HT1080 (cell line): ENCODE data around the gene AOC2. TPM values are rescaled to one million over a fixed set of nuclear protein-coding genes. Genes with fewer than 3 reads are reported as not detected.

Experiments used
- DNase-seq: peaks from one replicate; pipeline ENCODE4 v3.0.0-alpha.2; 2015; ENCODE audit warnings: low read depth
- polyA plus RNA-seq, 2 experiments: library from polyadenylated mRNA; depleted of rRNA; stranded (reverse); fragments of >200 nt; gene quantifications; 2 replicates each; pipeline ENCODE4 v1.2.3, GENCODE V29; 2015
- total RNA-seq: library from RNA; depleted of rRNA; stranded (reverse); fragments of >200 nt; shearing (Covaris generic); gene quantifications from 2 replicates; pipeline ENCODE4 v1.2.3, GENCODE V29; 2014; rRNA removed

AOC2 gene, protein sequence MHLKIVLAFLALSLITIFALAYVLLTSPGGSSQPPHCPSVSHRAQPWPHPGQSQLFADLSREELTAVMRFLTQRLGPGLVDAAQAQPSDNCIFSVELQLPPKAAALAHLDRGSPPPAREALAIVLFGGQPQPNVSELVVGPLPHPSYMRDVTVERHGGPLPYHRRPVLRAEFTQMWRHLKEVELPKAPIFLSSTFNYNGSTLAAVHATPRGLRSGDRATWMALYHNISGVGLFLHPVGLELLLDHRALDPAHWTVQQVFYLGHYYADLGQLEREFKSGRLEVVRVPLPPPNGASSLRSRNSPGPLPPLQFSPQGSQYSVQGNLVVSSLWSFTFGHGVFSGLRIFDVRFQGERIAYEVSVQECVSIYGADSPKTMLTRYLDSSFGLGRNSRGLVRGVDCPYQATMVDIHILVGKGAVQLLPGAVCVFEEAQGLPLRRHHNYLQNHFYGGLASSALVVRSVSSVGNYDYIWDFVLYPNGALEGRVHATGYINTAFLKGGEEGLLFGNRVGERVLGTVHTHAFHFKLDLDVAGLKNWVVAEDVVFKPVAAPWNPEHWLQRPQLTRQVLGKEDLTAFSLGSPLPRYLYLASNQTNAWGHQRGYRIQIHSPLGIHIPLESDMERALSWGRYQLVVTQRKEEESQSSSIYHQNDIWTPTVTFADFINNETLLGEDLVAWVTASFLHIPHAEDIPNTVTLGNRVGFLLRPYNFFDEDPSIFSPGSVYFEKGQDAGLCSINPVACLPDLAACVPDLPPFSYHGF
- 0.95 and 1.4 TPM in 2 replicates for total RNA-seq
- polyA plus RNA-seq (2015; cell fraction: cytosol; rRNA removed), result 0.63 and 0.72 TPM in 2 replicates
- polyA plus RNA-seq (2015; cell fraction: nucleus; rRNA removed), result 2.6 and 3.3 TPM in 2 replicates

DNA sequence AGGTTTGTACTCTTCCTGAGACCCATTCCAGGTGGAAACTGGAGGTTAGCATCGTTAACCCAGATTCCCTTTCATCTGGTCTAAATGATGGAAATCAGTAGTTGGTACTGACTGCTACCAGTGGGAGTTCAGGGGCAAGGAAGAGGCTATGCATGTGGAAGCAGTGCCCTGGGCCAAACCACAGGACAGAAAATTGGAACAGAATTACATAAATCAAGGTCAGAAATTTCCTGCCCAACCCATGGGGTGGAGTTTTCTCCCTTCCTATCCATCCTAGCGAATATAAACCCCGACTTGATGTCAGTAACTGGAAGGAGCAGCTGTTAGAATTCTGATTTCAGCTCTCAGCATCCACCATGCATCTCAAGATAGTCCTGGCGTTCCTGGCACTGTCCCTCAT, at the start of gene AOC2:
Gene AOC2 (plus strand): TSS at position 310 of the 400 bp plus-strand sequence. CDS start 47 bp downstream, at position 357.
- DNase-seq, result no peak

DNA sequence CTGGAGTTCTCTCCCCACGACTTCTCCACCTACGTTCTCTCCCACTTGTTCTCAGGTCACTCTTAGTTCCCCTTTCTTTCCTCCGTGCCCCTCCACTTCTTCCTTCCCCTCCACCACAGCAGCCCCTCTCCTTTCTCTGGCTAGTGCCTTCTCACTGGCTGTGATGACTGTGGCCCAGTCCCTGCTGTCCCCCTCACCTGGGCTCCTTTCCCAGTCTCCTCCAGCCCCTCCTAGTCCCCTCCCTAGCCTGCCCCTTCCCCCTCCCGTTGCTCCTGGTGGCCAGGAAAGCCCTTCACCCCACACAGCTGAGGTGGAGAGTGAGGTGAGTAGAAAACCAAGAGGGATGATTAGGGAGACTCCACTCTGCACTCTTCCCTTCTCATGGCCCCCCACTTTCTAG, 49.3 kb upstream of the AOC2 start:
- no peak for DNase-seq

DNA sequence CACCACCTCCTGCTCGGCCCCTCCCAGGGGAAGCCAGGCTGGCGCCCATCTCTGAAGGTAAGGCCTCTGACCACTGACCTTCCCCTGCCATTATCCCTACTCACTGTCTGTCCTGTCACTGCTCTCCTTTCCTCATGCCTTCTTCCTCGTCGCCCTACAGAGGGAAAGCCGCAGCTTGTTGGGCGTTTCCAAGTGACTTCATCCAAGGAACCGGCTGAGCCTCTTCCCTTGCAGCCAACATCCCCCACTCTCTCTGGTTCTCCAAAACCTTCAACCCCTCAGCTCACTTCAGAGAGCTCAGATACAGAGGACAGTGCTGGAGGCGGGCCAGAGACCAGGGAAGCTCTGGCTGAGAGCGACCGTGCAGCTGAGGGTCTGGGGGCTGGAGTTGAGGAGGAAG, 48.9 kb upstream of the AOC2 start:
- no peak for DNase-seq

DNA sequence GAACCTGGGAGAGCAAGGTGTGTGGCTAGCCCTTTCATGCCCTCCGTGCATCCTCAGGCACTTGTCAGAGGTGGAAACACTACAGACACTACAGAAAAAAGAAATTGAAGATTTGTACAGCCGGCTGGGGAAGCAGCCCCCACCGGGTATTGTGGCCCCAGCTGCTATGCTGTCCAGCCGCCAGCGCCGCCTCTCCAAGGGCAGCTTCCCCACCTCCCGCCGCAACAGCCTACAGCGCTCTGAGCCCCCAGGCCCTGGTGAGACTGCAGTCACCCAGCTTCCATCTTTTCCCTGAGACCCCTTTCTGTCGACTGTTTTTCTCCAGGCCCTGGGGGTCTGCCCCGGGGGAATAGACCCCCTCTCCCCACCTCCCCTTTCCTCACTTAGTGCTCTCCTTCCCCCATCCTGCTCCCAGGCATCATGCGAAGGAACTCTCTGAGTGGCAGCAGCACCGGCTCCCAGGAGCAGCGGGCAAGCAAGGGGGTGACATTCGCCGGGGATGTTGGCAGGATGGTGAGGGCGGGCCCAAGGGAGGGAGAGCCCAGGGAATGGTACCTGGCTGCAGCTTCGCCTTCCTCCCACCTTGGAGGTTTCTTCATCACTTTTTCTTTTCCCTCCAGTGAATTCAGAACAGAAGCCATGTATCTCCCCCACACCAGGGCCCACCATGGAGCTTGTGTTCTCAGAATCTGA, 48.2 kb upstream of the AOC2 start:
- DNase-seq, result no peak

DNA sequence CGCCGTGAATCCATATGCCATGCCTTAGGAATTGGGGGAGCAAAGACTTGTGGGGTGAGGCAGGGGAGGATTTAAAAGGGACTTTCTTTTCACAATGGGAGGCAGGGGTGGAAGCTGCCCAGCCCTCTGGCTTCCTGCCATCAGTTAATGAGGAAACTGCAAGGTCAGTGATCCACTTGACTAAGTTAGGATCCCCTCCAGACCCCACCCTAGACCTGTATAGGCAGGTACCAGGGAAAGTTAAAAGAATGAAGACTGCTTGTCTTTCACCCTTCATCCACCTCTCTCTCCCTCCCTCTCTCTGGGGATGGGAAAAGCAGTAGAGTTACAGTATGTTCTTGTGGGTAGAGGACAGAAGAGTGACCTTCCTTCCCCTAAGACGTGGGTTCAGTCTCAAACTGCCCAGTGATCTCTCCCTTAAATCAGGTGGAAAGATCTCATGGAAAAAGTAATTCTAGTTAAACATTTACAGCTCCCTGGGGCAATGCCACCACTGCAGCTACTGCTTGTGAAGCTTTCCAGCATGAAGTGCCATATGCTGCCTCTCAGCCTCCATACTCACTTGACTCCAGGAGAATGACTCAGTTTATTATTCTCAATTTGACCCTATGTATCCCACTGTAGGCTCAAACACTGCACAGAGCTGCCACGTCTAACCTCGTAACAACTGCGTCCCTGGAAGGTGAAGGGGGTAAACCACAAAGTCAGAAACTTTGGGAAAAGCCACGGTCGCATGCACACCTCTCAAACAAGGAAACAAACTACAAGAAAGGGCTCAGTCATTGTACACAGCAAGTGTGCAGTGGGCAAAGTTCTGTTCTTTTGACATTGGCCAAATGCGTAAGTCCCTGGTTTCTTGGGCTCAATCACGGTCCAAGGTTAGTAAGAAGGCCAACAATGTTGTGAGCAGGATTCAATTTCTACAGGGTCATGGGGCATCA, 47.0 kb upstream of the AOC2 start:
- no peak for DNase-seq

DNA sequence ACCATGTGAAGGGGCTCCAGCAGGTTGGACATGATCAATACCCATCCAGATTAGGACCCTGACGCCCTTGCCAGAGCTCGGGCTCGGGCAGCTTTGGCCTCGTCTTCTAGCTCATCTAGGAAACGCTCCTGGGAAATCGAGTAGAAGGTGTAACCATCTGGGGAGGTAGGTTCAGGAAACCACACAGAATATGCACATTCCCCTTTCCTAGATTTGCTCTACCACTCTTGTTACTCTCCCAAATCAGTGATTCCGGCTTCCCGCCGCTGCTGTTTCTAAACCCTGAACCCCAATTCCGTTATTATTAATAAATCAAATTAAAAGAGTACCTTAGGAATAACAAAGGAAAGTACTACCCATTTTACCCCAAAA, 46.4 kb upstream of the AOC2 start:
- no peak for DNase-seq

DNA sequence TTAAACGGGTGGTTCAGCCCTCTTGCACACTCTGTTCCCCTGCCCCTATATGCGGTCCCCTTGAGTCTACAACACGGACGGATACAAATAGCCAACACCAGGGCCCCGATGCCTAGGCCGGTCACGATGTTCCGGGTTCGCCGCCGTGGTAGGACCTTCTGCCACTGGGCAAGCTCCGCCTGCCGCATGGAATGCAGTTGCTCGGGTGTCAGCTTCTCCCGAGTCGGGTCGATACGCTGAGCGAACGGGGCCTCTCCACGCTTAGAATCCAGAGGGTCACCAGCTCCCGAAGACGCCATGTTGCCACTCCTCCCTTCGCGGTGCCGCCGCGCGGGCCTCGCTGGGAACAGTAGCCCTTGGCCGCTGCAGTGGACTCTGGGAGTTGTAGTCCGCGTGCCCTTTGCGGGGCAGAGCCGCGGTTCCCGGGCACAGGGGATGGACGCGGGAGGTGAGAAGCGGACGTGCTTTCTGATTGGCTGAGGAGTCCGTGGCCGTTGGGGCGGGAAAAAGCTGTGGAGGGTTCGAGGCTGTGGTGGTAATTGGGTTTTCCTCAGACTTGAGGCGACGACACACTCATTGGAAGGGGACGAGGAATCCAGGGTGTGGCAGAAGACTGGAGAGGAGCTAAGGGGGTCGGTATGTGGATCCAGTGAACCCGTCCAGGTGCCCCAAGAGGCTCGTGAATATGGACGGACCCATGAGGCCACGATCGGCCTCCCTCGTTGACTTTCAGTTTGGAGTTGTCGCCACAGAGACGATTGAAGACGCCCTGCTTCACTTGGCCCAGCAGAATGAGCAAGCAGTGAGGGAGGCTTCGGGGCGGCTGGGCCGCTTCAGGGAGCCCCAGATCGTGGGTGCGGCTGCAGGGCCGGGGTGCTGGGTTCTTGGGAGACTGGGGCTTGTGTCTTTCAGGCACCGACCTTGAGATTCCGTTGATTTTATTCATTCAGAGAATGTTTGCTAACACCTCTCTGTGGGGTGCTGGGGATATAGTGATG, 45.7 kb upstream of the AOC2 start, which contains the start of the genes CNTD1 and COA3:
Gene CNTD1 (plus strand): TSS at position 479 of the 998 bp plus-strand sequence. CDS start 207 bp downstream, at position 686.
Gene COA3 (minus strand): TSS at position 322 of the 998 bp plus-strand sequence. CDS start 23 bp downstream, at position 299.
- DNase-seq, result peak; percentile 82

DNA sequence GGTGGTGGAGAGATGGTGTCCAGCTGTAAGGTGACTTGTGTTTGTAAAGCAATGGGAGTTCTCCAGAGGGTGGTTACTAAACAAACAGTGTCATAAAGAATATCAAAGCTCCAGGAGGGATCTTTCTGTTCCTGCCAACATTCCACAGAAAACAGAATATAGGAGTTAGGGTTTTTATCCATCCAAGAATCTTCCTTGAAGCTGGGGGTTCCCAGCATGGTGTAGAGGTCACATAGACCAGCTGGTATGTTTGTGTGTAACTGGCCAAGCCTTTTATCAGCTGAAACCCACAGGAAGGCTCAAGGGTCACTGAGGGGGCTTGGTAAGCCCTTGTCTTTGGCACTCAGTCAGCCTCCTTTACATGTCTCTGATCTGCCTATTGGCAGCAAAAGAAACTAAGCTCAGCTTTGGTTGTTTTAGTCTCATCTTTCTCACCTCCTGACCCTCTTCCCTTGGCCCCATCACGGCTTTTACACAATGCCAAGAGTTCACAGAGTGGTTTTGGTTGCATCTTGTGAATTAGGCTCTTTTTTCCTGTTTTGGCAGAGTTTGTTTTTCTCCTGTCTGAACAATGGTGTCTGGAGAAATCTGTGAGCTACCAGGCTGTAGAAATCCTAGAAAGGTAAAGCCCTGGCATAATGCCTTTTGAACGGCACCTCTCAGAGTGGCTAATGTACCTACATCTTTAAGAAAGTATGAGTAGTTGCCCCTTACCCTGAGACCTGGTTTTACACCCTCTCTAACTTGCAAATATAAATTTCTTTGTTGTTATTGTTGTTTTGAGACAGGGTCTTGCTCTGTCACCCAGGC, 41.1 kb upstream of the AOC2 start:
- no peak for DNase-seq

DNA sequence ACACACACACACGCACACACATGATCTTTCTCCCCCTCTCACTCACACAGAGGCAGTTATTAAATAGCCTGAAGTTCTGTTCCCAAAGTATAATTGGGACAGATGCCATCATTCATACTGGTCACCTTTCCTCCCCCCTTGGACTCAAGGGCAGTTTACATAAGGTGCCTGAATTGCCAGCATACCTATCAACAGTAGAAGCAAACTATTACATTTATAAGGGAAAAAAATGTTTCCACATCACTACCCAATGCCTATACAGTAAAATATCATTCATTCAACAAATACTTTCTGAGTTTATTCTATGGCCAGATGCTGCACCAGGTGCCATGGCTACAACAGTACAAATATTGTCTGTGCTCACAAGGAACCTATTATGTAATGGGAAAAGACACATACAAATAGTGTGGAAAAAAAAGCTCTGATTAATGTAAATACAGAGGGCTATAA, 39.4 kb upstream of the AOC2 start:
- DNase-seq, result no peak

DNA sequence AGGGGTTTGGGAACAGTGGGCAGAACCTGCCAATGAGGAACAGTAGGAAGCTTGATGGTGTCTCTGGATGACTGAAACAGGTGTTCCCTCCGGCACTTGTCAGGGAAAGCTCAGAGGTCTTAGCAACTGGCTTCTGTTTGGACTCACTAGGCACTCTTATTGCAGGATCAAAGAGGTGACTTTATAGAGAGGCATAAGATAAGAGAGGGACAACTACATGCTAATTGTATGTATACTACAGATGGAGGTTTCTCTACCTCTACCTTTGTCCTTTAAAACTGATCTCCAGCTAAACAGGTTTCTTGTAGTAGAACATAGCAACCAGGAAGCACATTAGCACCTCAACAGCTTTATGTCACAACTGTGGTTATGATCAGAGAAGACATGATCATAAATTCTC, 38.1 kb upstream of the AOC2 start:
- DNase-seq, result no peak

DNA sequence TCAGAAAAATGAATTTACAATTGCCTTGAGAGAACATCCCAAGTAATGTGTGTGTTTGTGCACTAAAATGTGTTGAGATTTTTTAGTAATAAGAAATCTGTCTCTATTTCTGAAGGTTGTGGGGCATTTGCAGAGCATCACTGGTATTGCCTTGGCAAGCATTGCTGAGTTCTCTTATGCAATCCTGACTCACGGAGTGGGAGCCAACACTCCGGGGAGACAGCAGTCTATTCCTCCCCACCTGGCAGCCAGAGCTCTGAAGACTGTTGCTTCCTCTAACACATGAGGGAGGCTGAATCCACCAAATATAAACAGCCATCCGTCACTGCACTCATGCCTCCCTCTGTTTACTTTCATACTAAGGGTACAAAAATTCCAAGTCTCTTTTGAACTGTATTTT, 35.1 kb upstream of the AOC2 start:
- DNase-seq, result peak; percentile 70

DNA sequence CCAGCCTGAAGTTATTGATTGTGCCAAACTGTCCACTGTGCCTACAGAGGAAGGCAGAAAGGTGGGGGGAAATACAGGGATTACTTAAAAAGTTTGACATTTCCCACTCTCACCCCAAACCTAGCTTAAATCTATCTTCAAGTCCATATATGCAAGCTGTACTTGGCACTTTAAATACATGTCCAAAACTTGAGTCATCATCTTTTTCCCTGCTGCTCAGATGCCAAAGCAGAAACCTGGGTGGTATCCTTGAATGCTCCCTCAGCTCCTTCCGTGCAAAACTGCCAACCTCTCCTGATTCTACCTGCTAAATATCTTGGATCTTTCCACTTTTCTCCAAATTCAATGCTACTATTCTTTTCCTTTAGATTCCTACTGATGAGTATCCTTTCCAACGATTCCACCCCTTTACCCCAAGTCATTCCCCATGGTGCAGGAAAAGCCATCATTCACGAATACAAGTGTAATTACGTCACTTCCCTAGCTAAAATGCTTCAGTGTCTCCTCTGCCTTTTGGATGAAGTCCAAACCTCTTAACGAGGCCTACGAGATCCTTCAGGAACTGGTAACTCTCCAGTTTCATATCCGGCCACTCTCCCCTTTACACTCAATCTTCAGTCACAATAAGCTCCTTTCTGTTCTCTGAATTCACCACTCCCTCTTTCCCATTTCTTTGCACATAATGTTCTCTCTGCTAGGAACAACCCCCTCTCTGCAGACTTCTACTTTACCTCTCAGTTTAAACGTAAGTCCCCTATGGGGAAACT, 29.6 kb upstream of the AOC2 start:
- DNase-seq, result peak; percentile 97

DNA sequence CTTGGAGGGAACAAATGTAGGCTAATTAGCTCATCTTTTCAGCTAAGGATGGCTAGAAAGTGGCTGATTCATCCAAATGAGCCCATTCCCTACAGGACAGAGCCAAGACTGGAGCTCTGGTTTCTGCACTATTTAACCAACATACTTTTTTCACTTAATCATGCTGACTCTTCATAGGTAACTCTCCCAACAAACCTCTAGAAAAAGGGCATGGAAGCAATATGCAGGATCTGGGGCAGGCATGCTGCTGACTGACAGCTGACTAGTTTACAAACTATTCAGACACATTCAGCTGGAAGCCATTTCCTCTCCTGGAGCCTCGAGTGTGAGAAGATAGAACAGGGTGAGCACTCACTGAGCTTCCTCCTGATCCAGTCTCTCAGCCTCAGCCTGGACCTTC, 26.5 kb upstream of the AOC2 start:
- peak; percentile 74 for DNase-seq

DNA sequence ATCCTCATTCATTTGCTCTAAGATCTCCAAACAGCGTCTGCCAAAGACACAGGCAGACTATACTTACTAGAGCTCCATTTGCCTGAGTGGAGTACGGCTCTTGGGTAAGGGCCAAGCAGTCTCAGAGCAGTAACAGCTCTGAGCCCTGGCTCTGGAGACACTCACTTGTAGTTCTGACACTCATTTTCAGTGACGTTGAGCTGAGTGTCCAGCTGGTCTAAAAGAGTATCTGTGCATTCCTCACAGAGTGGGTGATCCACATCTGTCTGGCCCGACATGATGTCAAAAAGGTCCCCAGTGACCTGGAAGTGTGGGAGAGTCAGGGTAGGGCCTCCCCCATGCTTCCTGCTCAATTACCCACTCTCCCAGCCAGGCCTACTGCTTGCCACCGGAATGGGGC, 26.0 kb upstream of the AOC2 start:
- DNase-seq, result no peak

DNA sequence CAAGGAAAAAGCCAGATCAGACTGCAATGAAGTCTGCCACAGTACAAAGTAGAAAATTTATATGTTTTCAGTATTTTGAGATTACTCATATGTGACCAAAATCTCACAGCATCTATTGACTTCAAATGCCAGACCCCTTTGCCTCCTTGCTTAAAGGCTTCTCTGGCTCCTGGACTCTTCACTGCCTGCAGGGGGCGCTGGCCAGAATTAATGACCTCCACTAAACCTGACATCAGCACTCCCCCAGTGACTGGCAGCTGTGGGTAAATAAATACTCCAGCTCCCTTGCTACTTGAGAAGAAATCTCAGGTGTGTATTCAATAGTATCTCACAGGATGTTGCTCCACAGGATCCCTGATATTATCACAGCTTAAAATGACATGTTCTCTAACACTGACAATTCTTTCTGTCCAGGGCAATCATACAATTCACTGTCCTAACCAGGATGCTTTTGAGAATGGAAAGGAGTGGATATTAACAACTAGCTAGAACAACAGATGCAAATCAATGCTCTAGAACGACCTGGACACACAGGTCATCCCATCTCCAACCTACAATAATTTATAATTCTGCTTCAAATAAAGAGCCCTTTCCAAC, 24.3 kb upstream of the AOC2 start:
- peak; percentile 48 for DNase-seq

DNA sequence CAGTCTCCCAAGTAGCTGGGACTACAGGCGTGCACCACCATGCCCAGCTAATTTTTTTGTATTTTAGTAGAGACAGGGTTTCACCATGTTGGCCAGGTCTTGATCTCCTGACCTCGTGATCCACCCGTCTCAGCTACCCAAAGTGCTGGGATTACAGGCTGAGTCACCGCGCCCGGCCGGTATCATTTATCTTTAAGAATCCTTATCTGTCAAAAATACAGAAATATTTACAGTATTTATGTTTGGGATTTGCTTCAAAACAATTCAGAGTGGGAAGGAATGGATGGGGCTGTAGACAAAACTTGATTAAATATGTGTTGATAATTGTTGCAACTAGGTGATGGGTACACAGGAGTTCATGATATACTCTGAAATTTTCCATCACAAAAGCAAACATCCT, 23.2 kb upstream of the AOC2 start:
- DNase-seq, result no peak

DNA sequence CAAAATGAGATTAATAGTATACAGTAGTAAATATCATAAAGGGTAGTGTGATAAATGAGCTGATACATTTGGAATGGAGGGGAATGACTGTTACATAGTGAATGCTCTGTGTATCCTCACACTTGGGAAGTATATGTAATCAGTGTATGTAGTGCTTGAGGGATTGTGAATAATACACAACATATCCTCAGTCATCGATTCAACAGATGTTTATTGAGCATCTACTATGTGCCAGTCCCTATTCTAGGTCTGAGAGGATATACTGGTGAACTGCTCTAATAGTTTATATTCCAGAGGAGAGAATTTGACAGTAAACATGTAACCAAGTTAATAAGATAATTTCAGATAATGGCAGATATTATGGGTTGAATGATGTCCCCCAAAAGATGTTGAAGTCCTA, 16.9 kb upstream of the AOC2 start:
- DNase-seq, result no peak
